A673 (cell line): ENCODE measurements around the gene BMP3.

Source experiments
- CTCF ChIP-seq: fragments of 300-800, 200-600 bp; sonication (generic); conservative IDR thresholded peaks from 2 replicates; pipeline ENCODE4 v1.5.1; 2017; ENCODE audit warnings: low read depth, mild to moderate bottlenecking, antibody characterized with exemption, low read length, moderate library complexity, mixed read lengths
- EZH2 ChIP-seq: fragments of 200-600 bp; sonication (generic); IDR thresholded peaks from 2 replicates; pipeline ENCODE4 v1.6.1; 2017; ENCODE audit warnings: borderline replicate concordance, low read depth, mild to moderate bottlenecking, mixed read lengths, antibody characterized with exemption, low read length; ENCODE audit not compliant: poor library complexity, severe bottlenecking

GRCh38 chr4:81085291-81085690 lies 54.8 kb downstream of the BMP3 start:
- TF ChIP-seq CTCF (no peak), EZH2 (no peak)
